ENCODE measurements around the gene SPRY1. TPM values are rescaled to one million over a fixed set of nuclear protein-coding genes. Genes with fewer than 3 reads are reported as not detected.

SPRY1 gene
- total RNA-seq, 1 donor from 2014 or later: 14.8 TPM

GRCh38 chr4:123408471-123409084 lies 12.0 kb downstream of the SPRY1 start:
- no peak for DNase-seq (ENCODE audit: low read depth)

GRCh38 chr4:123409334-123409733 lies 12.7 kb downstream of the SPRY1 start:
- peak; percentile 41 for DNase-seq (ENCODE audit: low read depth)

DNA sequence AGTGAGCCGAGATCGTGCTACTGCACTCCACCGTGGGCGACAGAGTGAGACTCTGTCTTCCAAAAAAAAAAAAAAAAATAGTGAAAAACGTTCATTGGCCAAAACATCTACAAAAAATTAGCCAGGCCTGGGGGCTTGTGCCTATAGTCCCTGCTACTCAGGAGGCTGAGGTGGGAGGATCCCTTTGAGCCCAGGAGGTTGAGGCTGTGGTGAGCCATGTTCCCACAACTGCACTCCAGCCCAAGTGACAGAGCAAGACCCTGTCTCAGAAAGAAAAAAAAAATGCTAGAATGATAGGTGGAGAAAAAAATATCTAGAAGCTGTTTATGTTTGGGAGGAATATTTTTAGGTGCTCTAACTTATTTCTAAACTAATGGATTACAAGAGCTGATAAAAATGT lies 14.9 kb downstream of the SPRY1 start:
- no peak for DNase-seq (ENCODE audit: low read depth)

GRCh38 chr4:123412091-123412505 lies 15.5 kb downstream of the SPRY1 start:
- DNase-seq (ENCODE audit: low read depth): no peak

DNA sequence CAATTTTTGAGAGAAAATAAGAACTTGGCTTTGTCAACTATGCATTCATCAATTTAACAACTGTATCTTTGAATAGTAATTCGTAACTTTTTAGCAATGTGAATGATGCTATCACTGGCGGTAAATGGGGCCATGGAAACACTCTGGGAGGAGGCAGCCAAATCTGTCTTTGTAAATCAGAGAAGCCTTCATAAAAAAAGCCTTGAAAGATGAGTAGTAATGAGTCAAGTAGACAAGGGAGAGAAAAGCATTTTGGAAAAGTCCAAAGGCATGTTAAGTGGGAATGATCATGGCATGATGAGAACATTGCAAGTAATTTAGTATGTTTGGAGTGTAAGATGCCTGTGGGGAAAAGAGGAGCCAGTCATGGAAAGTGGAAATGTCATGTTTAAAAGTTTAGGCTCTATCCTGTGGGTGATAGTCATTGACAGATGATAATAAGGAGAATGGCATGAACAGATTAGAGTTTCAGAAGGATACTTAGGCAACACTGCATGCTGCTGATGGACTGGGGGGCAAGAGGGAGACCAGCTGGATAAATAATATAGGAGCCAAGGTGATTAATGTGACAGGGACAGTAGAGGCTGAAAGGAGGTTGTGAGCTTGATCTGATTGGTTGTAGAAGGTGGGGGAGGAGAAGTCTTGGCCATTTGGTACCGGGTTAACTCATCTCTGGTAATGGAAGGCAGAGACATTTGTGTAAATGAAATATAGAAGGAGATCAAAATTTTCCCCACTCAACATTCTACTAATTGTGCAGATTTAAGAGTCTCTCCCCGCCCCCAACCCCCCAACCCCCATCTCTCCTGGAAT lies 16.3 kb downstream of the SPRY1 start:
- no peak for DNase-seq (ENCODE audit: low read depth)

GRCh38 chr4:123415576-123415975 lies 19.0 kb downstream of the SPRY1 start:
- no peak for DNase-seq (ENCODE audit: low read depth)

DNA sequence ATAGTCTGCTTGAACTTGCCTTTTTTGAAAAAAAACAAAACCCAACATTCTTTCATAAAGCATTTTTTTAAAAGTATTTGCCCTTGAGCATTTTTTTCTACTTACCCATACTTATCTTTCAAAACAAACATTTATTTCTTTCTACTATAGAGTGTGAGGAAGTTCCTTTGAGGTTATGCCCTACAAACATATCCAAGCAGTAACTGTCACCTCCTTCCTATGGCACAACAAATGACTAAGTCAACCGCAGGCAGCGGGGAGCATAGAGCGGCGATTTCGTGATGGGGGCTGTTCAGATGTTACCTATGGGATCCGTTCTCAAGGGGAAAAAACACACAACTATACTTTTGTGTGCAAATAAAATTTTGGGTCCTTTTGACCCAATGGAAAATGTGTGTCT lies 19.4 kb downstream of the SPRY1 start:
- DNase-seq (ENCODE audit: low read depth): no peak

DNA sequence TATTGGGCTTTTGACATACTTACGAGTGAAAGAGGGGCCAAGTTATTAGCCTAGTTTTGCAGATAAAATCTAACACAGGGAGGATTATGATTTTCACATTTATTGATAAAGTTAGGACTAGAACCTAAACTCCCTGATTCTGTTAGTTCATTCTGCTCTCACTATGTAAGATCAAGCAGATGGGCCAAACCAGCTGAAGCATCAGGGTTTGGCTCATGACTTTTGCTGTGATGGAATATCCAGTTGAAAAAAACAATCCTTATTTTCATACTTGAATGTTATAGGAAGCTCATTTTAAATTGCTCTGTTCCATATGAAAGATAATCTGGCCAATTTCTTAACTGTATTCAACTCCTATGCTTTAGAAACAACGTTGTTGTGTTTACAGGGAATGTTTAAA lies 21.2 kb downstream of the SPRY1 start:
- no peak for DNase-seq (ENCODE audit: low read depth)

GRCh38 chr4:123418351-123418931 lies 21.8 kb downstream of the SPRY1 start:
- peak; percentile 87 for DNase-seq (ENCODE audit: low read depth)

DNA sequence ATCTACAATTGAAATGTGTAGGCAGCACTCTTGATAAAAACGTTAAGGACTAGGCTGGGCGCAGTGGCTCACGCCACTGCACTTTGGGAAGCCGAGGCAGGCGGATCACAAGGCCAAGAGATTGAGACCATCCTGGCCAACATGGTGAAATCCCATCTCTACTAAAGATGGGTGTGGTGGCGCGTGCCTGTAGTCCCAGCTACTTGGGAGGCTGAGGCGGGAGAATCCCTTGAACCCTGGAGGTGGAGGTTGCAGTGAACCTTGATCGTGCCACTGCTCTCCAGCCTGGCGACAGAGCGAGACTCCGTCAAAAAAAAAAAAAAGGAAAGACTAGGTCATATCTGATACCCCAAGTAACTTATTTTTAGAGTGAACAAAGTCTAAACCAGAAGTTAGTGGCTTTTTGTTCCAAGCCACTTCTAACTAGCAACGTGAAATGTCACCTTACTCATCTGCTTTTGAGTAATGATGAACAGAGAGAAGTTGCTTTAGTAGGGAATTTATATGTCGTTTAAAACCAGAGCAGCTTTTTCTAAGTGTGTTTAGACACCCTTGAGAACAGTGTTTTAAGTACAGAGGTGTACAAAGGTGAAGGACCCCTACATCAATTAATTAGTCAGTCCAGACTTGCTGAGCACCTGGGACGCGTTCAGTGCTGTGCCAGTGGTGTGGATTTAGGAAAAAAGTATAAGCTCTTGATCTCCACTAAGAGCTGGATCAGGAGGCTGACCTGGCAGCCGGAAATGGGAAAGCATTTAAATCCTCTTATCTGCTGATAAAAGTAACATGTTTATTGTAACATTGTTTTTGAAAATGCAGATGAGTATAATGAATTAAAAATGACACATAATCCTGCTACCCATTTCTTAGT lies 23.5 kb downstream of the SPRY1 start:
- DNase-seq (ENCODE audit: low read depth): no peak

DNA sequence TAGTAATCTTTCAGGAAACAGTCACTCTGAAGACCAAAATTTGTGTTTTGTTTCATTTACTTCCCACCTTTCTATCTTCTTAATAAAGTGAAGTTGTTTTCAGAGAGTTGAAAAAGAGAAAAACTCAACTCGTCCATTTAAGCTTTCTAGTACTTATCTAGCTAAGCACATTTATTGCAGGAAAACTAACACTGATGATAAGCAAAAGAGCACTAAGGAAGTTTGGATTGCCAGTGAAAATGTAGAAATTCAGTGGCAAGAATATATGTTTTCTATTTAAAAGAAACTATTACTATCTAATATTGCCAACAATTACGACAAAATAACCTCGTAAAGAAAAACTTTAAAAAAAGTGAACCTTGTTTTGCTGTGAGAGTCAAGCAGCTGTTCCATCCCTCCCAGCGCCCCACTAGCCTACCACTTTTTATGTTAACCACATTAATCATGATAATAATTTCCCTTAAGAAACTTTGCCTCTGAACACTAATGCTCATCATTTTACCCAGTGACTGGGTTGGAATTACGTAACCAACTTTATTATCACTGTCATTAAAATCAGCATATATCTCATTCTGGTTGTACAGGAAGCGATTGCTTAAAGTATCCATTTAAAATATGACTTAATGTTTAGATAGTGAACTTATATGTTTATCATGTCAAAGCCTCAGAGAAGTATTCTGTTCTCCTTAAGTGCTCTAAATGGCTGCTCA lies 24.8 kb downstream of the SPRY1 start:
- DNase-seq (ENCODE audit: low read depth): peak; percentile 50

DNA sequence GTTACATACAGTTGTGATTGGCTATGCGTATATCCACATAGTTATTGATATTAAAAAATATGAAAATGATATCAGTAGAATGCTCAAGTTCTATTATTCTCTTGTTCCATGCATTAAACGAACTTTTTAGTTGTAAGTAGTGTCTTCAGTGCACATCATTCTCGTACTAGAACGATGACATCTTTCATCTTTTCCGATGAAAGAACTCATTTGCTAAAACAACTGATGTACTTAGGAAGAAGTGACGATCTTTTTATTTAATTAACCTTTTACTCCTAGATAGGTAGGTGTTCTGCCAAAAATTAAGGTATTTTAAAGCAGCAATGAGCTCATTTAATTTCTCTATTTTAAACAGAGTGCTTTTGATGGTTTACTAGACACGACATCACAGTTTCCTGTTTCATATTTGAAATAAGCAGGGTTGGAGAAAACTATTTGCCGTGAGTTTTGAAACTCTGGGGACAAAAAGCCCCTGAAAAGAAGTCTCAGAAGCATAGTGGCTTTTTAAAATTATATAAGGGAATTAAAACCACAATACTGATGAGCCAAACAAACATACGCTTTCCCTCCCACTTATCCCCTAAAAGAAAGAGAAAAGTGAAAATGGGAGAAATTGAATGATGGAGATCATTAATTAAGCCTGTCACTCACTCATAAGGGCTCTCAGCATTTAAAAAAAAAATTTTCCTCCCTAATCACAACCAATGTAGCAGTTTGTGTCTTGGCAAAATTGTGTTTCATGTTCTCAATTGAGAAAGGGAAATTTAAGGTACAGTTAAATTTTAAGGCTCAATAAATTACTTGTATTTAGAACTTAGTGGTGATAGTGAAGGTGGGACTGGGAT lies 25.6 kb downstream of the SPRY1 start:
- no peak for DNase-seq (ENCODE audit: low read depth)

DNA sequence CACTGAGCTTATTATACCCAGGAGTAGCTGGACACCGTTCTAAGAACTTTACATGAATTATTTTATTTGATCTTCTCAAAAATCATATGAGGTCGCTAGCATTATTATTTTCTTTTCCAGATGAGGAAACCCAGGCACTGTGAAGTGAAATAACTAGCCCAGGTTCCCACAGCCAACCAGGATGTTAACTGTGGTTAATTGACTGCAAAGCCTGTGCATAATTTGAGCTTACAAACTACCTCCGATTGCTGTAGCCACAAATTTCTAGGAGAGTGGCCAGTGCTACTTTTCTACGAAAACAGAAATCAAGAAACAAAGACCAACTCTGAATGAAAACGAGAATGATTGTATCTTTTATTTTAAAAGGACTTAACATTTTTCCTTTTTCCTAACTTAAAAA lies 27.2 kb downstream of the SPRY1 start:
- DNase-seq (ENCODE audit: low read depth): no peak

DNA sequence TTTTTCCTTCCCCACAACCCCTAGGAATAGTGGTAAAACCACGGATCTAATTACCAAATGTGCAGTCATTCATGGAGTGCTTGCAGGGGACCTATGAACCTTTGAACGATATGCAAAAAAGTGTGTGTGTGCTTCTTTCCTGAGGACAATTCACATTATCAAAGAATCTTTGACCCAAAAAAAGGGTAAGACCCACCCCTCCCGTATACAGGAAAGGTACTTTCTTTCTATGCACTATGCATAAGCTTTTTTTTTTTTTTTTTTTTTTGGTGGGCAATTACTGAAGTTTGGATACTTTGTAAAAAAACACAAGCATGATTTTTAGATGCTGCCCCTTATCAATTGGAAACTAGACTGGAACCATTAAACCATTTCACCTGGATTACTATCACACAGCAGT lies 31.4 kb downstream of the SPRY1 start:
- DNase-seq (ENCODE audit: low read depth): no peak

GRCh38 chr4:123430031-123430430 lies 33.4 kb downstream of the SPRY1 start:
- DNase-seq (ENCODE audit: low read depth): no peak

- no peak for DNase-seq (ENCODE audit: low read depth)
Measured at GRCh38 chr4:123430501-123430900, 33.9 kb downstream of the SPRY1 start.

- DNase-seq (ENCODE audit: low read depth): no peak
Measured at GRCh38 chr4:123433573-123433972, 37.0 kb downstream of the SPRY1 start.

DNA sequence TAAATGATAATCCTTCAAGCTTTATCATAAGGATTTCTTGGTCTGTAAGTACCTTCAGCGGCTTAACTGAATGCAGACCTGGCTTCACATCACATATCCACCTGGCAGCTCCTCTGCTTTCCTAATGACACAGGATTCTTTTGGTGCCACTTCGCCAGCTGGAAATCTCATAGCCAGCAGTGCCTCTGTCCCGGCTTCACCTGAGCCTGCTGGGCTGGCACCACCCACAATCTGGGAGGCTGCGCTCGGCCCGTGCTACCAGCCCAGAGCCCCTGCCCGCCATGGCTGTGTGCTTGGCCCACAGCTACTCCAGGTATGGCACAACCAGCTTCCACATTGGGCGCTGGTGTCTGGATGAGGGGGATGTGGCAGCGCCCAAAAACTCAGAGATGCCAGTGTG lies 37.4 kb downstream of the SPRY1 start:
- no peak for DNase-seq (ENCODE audit: low read depth)

GRCh38 chr4:123435246-123436113 lies 38.9 kb downstream of the SPRY1 start:
- no peak for DNase-seq (ENCODE audit: low read depth)

Measured in myocyte (in vitro differentiated cells).